GM12872 (cell line): ENCODE results near the gene ASS1.

Experiments used
- TF ChIP-seq, protein P1 (sequence below): IDR thresholded peaks from 3 replicates; pipeline ENCODE4 v1.5.1; 2011; ENCODE audit warnings: low read depth, mild to moderate bottlenecking, low read length, moderate library complexity; ENCODE audit not compliant: insufficient read depth

Gene ASS1

GRCh38 chr9:130499804-130500263 is 55.1 kb downstream of the ASS1 start:
- TF ChIP-seq, protein P1, sequence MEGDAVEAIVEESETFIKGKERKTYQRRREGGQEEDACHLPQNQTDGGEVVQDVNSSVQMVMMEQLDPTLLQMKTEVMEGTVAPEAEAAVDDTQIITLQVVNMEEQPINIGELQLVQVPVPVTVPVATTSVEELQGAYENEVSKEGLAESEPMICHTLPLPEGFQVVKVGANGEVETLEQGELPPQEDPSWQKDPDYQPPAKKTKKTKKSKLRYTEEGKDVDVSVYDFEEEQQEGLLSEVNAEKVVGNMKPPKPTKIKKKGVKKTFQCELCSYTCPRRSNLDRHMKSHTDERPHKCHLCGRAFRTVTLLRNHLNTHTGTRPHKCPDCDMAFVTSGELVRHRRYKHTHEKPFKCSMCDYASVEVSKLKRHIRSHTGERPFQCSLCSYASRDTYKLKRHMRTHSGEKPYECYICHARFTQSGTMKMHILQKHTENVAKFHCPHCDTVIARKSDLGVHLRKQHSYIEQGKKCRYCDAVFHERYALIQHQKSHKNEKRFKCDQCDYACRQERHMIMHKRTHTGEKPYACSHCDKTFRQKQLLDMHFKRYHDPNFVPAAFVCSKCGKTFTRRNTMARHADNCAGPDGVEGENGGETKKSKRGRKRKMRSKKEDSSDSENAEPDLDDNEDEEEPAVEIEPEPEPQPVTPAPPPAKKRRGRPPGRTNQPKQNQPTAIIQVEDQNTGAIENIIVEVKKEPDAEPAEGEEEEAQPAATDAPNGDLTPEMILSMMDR = no peak

DNA sequence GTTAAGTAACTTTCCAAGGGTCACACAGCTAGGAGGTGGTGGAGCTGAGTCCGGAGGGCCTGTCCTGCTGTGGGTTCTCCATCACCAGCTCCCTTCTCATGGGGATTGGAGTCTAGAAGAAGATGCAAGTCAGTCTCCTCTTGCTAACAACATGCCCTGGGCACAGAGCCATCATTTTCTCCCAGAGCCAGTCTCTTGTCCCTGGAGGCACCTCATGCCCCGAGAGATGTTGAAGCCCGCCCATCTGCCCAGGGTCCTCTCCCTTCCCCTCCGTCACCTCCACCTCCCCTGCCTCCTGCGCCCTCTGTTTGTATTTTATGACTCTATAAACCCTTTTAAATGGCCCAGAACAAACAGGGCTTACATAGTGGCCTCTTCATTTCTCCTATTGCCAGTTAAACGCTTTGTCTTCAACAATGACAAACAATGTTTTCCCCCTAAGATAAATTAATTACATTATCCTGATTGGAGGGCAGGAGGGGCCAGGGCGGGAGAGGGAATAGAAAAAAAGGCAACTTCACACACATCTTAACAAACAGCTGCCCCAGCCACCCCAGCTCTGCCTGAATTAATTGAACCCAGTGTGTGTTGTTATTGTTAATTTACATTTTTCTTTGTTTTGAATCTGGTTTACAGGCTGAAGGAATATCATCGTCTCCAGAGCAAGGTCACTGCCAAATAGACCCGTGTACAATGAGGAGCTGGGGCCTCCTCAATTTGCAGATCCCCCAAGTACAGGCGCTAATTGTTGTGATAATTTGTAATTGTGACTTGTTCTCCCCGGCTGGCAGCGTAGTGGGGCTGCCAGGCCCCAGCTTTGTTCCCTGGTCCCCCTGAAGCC is 55.8 kb downstream of the ASS1 start:
- TF ChIP-seq, protein P1 = no peak

GRCh38 chr9:130501639-130502038 is 56.9 kb downstream of the ASS1 start:
- TF ChIP-seq, protein P1 = no peak

GRCh38 chr9:130508218-130508617 is 63.5 kb downstream of the ASS1 start:
- TF ChIP-seq, protein P1 = no peak

GRCh38 chr9:130512199-130512598 is 67.4 kb downstream of the ASS1 start:
- TF ChIP-seq, protein P1 = no peak

DNA sequence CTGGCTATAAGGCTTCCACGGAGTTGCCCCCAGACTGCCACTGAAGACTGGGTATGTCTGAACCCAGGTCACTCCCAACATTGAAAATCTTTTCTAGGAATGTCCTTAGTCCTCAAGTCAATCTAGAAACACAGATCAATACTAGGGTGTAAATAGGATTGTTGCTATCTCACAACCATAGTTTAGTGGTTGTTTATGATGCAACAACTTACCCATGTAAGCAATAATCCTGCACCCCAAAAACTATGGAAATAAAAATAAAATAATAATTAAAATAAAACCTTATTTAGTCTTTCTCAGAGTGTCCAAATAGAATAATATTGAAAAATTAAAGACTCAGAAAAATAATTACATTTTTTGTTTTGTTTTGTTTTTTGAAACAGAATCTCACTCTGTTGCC is 68.3 kb downstream of the ASS1 start:
- TF ChIP-seq, protein P1 = no peak

DNA sequence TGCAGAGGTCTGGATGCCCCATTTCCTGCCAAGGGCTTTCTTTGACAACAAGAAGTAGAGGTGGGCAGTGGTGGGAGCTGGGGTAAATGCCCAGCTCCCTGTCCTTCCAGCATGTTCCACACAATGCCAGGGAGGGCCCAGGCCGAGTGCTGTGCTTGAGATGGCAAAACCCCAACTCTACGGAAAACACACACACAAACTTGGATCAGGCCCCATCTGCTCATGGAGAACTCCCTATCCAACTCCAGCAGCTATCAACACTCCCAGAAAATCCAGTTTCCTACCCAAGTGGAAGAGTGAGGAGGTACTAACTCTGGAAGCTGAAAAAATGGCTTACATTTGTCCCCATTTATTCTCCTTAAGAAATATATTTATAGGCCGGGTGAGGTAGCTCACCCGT is 73.5 kb downstream of the ASS1 start:
- TF ChIP-seq, protein P1 = no peak
